Measurements from ENCODE around the gene PODXL.

The PODXL gene

GRCh38 chr7:131556053-131556908 lies at the start of gene PODXL:
Gene PODXL (minus strand): TSS chr7:131556628. CDS start chr7:131556359, 269 bp downstream.
- DNase-seq (ENCODE audit: low read depth in 1 of 2, low spot score in 1 of 2), result peak; percentile 13 to 16

DNA sequence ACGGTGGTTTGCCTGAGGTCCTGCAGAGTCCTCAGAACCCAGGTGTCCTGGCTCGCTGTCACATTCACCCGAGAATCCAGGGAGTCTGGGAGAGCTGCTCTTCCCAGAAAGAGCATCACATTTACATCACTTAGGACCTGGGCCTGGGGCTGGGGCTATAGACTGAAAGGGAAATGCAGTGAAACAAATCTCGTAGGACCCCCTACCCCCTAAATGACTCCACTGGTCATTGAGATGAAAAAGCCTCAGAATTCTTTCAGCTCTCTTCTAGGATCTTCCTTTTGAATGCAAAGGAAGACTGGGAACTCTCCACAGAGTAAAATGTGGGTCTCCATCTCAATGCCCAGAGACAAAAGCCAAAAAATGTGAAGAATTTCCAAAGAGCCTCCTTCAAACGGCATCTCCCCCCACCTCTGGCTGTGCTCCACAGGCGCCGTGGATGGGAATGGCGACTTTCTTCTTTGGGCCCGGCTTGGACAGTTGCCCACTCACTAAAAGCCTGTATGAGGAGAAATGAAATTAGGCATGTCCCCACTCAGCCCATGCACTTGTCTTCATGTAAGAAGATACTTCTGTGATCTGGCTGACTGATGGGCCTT lies 49.0 kb upstream of the PODXL start:
- DNase-seq (ENCODE audit: low read depth in 1 of 2, low spot score in 1 of 2), result no peak

GRCh38 chr7:131604841-131605279 lies 48.4 kb upstream of the PODXL start:
- no peak for DNase-seq (ENCODE audit: low read depth in 1 of 2, low spot score in 1 of 2)

- DNase-seq (ENCODE audit: low read depth in 1 of 2, low spot score in 1 of 2), result no peak
Measured at GRCh38 chr7:131603932-131604331, 47.5 kb upstream of the PODXL start.

DNA sequence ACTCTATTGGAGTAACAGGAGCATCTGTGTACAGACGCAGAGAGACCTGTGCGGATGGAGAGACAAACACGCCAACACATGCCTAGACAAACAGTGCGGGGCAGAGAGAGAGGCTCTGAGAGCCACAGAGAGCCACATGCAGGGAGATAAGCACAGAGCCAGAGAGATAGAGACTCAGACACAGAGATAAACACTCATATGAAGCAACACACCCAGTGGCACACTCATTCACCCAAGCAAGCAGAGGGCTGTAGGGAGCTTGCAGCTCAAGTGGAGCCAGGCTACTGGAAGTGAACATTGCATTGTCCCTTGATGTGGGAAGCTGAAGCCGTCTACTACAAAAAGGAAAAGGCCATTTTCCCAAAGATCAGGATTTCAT lies 46.6 kb upstream of the PODXL start:
- DNase-seq (ENCODE audit: low read depth in 1 of 2, low spot score in 1 of 2), result no peak

DNA sequence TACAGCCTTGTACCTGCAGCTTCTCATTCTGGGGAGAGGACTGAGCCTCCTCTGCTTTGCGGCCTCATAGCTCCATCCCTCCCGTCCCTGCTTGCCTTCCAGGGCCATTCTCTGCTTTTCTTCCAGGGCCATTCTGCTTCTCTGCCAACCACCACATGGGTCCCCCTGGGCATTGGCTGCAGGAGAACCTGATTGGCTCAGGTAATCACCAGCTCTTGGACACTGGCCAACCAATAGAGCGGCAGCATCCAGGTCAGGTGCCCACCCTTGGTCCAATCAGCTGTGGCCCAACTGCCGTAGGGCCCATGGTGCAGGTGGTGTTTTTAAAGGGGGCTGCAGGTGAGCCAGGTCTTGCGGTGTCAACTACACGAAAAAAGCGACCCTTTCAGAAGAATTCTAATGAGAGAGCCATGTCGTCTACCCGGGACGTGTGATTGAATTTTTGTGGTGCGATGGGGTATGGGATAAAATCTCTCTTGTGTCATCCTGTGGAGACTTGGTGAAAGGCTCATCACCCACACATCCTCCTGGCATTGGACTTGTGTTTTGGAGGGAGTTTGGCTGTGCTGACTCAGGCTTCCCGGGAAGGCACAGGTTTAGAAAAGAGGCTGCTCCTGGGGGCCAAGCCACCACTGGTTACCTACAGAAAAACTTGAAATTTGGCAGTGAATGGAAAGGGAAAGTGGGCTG lies 46.0 kb upstream of the PODXL start:
- no peak for DNase-seq (ENCODE audit: low read depth in 1 of 2, low spot score in 1 of 2)

- DNase-seq (ENCODE audit: low read depth in 1 of 2, low spot score in 1 of 2), result no peak
Measured at GRCh38 chr7:131600085-131600881, 43.9 kb upstream of the PODXL start.

DNA sequence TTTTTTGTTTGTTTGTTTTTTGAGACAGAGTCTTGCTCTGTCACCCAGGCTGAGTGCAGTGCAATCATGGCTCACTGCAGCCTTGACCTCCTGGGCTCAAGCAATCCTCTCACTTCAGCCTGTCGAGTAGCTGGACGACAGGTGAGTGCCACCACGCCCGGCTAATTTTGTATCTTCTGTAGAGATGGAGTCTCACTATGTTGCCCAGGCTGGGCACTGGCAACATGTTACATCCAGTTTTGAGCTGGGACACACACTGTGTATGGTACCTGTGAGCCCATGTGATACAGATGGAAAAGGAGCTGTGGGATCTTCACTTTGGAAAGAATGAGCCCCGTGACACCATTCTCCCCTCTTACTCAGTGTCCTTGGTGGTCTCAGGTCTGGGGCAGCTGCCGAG lies 40.4 kb upstream of the PODXL start:
- no peak for DNase-seq (ENCODE audit: low read depth in 1 of 2, low spot score in 1 of 2)

GRCh38 chr7:131595699-131596098 lies 39.3 kb upstream of the PODXL start:
- DNase-seq (ENCODE audit: low read depth in 1 of 2, low spot score in 1 of 2), result no peak

DNA sequence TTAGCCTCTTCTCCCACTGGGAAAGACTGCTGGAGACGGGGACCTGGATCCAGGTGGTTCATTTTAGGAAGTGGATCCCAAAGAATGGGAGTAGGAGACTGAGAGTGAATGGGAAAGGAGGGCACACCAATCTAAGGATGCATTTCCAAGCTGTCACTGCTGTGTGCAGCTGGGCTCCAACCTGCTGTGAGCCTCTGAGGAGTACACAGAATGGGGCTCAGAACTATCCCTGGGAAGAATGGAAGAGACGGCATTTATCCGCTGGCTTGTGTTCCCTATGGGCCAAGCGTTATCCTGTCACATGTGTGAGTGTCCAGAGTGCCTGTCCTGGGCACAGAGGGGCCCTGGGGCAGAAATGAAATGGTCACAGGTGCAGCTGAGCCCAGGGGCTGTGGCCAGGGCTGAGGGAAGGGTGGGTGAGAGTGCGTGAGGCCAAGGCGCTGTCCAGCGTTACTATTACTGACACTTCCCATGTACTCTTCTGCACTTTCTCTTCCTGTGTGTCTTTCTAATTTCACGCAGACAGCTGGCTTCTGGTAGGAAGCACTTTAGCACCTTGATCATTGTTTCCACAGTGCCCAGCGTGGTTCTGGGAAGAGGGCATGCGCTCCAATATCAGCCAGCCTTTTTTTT lies 35.4 kb upstream of the PODXL start:
- no peak for DNase-seq (ENCODE audit: low read depth in 1 of 2, low spot score in 1 of 2)

GRCh38 chr7:131587315-131587923 lies 31.0 kb upstream of the PODXL start:
- DNase-seq (ENCODE audit: low read depth in 1 of 2, low spot score in 1 of 2), result no peak

DNA sequence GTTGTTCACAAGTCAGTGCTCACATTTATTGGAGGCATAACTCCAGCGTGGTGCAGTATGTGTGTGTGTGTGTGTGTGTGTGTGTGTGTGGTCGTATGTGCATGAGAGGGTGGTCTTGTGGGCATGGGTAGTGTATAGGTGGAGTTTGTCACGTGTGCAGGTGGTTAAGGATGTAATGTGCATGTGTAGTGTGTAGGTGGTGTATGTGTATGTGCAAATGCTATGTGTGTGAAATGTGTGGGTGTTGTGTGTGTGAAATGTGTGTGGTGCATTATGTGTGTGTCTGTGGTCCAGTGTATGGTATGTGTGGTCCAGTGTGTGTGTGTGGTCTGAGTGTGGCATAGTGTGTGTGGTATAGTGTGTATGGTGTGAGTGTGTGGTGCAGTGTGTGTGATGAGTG lies 30.3 kb upstream of the PODXL start:
- DNase-seq (ENCODE audit: low read depth in 1 of 2, low spot score in 1 of 2), result no peak

DNA sequence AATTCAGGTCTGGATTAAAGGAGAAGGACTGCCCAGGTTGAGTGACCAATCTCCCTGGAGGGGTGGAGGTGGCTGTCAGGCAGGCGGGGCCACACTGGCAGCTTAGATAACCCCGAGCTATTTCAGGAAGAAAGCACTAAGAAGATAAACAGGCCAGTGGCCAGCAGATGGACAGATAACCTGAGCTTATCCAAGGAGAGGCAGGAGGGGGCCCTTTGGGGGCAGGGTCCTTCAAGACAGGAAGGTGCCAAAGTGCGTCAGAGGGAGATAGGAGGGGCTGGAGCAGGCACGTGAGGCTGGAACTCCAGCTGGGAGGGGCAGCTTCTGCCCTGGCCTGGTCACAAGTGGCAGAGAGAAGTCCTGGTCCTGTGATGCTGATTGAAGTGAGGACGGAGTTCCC lies 29.8 kb upstream of the PODXL start:
- DNase-seq (ENCODE audit: low read depth in 1 of 2, low spot score in 1 of 2), result no peak

DNA sequence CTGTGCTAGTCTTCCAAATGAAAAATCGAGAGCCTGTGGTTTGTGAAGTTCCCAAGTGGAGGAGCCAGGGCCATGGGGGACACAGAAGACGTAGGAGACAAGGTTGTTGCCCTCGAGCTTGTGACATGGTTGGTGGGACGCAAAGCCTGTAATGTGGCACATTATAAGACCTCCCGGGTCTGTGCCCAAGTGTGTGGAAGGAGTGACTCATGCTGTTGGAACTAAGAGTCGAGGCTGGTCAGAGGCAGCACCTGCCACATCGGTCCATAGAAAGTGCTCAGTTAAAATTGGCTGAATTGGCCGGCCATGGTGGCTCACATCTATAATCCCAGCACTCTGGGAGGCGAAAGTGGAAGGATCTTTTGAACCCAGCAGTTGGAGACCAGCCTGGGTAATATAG lies 27.0 kb upstream of the PODXL start:
- no peak for DNase-seq (ENCODE audit: low read depth in 1 of 2, low spot score in 1 of 2)

- DNase-seq (ENCODE audit: low read depth in 1 of 2, low spot score in 1 of 2), result no peak
Measured at GRCh38 chr7:131581241-131582051, 25.0 kb upstream of the PODXL start.

GRCh38 chr7:131578602-131579001 lies 22.2 kb upstream of the PODXL start:
- DNase-seq (ENCODE audit: low read depth in 1 of 2, low spot score in 1 of 2), result no peak

- no peak for DNase-seq (ENCODE audit: low read depth in 1 of 2, low spot score in 1 of 2)
Measured at GRCh38 chr7:131574741-131575140, 18.3 kb upstream of the PODXL start.

DNA sequence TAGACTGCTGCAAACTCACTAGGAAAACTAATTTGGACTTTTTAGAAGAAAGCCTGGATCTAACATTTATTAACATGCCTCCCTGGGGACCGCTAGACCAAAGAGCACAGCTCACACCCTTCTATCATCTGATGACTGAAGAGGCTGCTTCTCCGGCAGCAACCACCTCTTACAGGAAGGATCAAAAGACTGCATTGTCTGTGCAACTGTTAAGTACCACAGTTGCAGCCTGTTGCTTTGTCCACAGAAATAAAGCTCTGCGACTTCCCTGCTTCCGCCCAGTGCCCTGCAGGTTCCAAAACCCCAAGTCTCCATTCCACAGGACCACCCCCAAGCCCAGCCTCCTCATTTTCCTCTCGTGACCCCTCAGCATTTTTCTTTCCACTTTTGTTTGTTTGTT lies 14.0 kb upstream of the PODXL start:
- DNase-seq (ENCODE audit: low read depth in 1 of 2, low spot score in 1 of 2), result no peak

- DNase-seq (ENCODE audit: low read depth in 1 of 2, low spot score in 1 of 2), result no peak
Measured at GRCh38 chr7:131568970-131569369, 12.5 kb upstream of the PODXL start.

GRCh38 chr7:131568510-131568909 lies 12.1 kb upstream of the PODXL start:
- no peak for DNase-seq (ENCODE audit: low read depth in 1 of 2, low spot score in 1 of 2)
